Neural progenitor cell (in vitro differentiated cells): ENCODE results near the gene CAMK2D. TPM values are rescaled to one million over a fixed set of nuclear protein-coding genes. Genes with fewer than 3 reads are reported as not detected.

Experiments used
- DNase-seq: peaks from one replicate; pipeline ENCODE4 v3.0.0-alpha.2; 2016; ENCODE audit warnings: low spot score
- H2AFZ ChIP-seq: fragments of 200-600 bp; sonication (generic); replicated peaks from 2 replicates; pipeline ENCODE4 v1.6.1; 2016; ENCODE audit warnings: antibody characterized with exemption
- H3F3A ChIP-seq: fragments of 200-600 bp; sonication (generic); 2 replicates; pipeline ENCODE4 v1.6.1; 2016; ENCODE audit warnings: antibody characterized with exemption, low read depth
- H3K27ac ChIP-seq: fragments of 200-600 bp; sonication (generic); 2 replicates; pipeline ENCODE4 v1.5.1; 2016; ENCODE audit warnings: mild to moderate bottlenecking
- H3K27me3 ChIP-seq: fragments of 200-600 bp; sonication (generic); 2 replicates; pipeline ENCODE4 v1.6.1; 2016; ENCODE audit warnings: mild to moderate bottlenecking, moderate library complexity
- H3K36me3 ChIP-seq: fragments of 200-600 bp; sonication (generic); 2 replicates; pipeline ENCODE4 v1.5.1; 2016
- H3K4me1 ChIP-seq: fragments of 200-600 bp; sonication (generic); 2 replicates; pipeline ENCODE4 v1.6.1; 2016; ENCODE audit warnings: mixed run types
- H3K4me2 ChIP-seq: fragments of 200-600 bp; sonication (generic); 2 replicates; pipeline ENCODE4 v1.6.1; 2016
- H3K4me3 ChIP-seq: fragments of 200-600 bp; sonication (generic); 2 replicates; pipeline ENCODE4 v1.5.1; 2016
- H3K79me2 ChIP-seq: fragments of 200-600 bp; sonication (generic); 2 replicates; pipeline ENCODE4 v1.6.1; 2016; ENCODE audit warnings: low read depth
- H3K9ac ChIP-seq: fragments of 200-600 bp; sonication (generic); 2 replicates; pipeline ENCODE4 v1.6.1; 2016
- H3K9me3 ChIP-seq: fragments of 200-600 bp; sonication (generic); 2 replicates; pipeline ENCODE4 v1.5.1; 2016; ENCODE audit warnings: low read depth
- H4K20me1 ChIP-seq: fragments of 200-600 bp; sonication (generic); 2 replicates; pipeline ENCODE4 v1.6.1; 2016; ENCODE audit warnings: low read depth
- H3K27ac Mint-ChIP-seq: 3 replicates; pipeline ENCODE4 v1.8.0; 2021; ENCODE audit warnings: mixed read lengths
- H3K27me3 Mint-ChIP-seq: 2 replicates; pipeline ENCODE4 v1.8.0; 2022; ENCODE audit warnings: low read depth, mild to moderate bottlenecking, inconsistent platforms, moderate library complexity, mixed read lengths; ENCODE audit not compliant: insufficient read depth
- H3K36me3 Mint-ChIP-seq: 3 replicates; pipeline ENCODE4 v1.8.0; 2021; ENCODE audit warnings: mixed read lengths
- H3K4me1 Mint-ChIP-seq: 3 replicates; pipeline ENCODE4 v1.8.0; 2021; ENCODE audit warnings: mixed read lengths
- H3K4me3 Mint-ChIP-seq: 3 replicates; pipeline ENCODE4 v1.8.0; 2021; ENCODE audit warnings: mild to moderate bottlenecking, moderate library complexity, mixed read lengths
- H3K9me3 Mint-ChIP-seq: 3 replicates; pipeline ENCODE4 v1.8.0; 2020; ENCODE audit warnings: mixed read lengths
- CTCF ChIP-seq: fragments of 200-600 bp; sonication (generic); IDR thresholded peaks from 2 replicates; pipeline ENCODE4 v1.5.1; 2017; ENCODE audit warnings: antibody characterized with exemption, mild to moderate bottlenecking
- EZH2 ChIP-seq: fragments of 200-600 bp; sonication (generic); IDR thresholded peaks from 2 replicates; pipeline ENCODE4 v1.6.1; 2017; ENCODE audit warnings: antibody characterized with exemption, mild to moderate bottlenecking, moderate library complexity
- EZH2phosphoT487 ChIP-seq: fragments of 200-600 bp; sonication (generic); IDR thresholded peaks from 2 replicates; pipeline ENCODE4 v1.6.1; 2017; ENCODE audit warnings: antibody characterized with exemption
- total RNA-seq: library from RNA; depleted of rRNA; stranded (reverse); fragments of >200 nt; gene quantifications from 2 replicates; pipeline ENCODE4 v1.2.3, GENCODE V29; 2015; ENCODE audit warnings: low replicate concordance

Gene CAMK2D
- total RNA-seq, 1 donor from 2014 or later: 33.2 TPM

- Histone ChIP-seq H4K20me1 (no peaks in the 10 kb centered on the region), H3K36me3 (no peaks in the 10 kb centered on the region), H3K27ac (no peak overlapping the region), H3K4me1 (peaks cover 4% of the 10 kb centered on the region), H3K9me3 (peaks cover 14% of the 10 kb centered on the region), H2AFZ (no peak overlapping the region), H3K27me3 (no peaks in the 10 kb centered on the region), H3K79me2 (no peaks in the 10 kb centered on the region), H3K9ac (no peak overlapping the region), H3K4me2 (no peak overlapping the region), H3F3A (no peaks in the 10 kb centered on the region), H3K4me3 (no peak overlapping the region)
- no peaks in the 10 kb centered on the region for H3K36me3 Mint-ChIP-seq
- no peaks in the 10 kb centered on the region for H3K27me3 Mint-ChIP-seq
- DNase-seq: no peak
- no peak overlapping the region for H3K27ac Mint-ChIP-seq
- H3K9me3 Mint-ChIP-seq: peaks cover 8% of the 10 kb centered on the region
- no peak overlapping the region for H3K4me3 Mint-ChIP-seq
- TF ChIP-seq EZH2 (no peak), EZH2phosphoT487 (no peak), CTCF (no peak)
- no peaks in the 10 kb centered on the region for H3K4me1 Mint-ChIP-seq
Measured at GRCh38 chr4:113419631-113420030, 341.9 kb downstream of the CAMK2D start.

GRCh38 chr4:113411496-113411938, 350.0 kb downstream of the CAMK2D start:
- peaks cover 2% of the 10 kb centered on the region for H3K27me3 Mint-ChIP-seq
- TF ChIP-seq CTCF: no peak
- no peak for TF ChIP-seq EZH2phosphoT487
- no peak for TF ChIP-seq EZH2
- Histone ChIP-seq H3K9me3 (no peaks in the 10 kb centered on the region), H4K20me1 (no peaks in the 10 kb centered on the region), H2AFZ (peak overlapping the region; percentile 22), H3K4me2 (no peak overlapping the region), H3F3A (no peaks in the 10 kb centered on the region), H3K4me3 (no peak overlapping the region), H3K79me2 (no peaks in the 10 kb centered on the region), H3K36me3 (no peaks in the 10 kb centered on the region), H3K27ac (no peak overlapping the region), H3K4me1 (peaks cover 5% of the 10 kb centered on the region), H3K9ac (no peak overlapping the region), H3K27me3 (no peaks in the 10 kb centered on the region)
- H3K9me3 Mint-ChIP-seq: peaks cover 4% of the 10 kb centered on the region
- no peaks in the 10 kb centered on the region for H3K36me3 Mint-ChIP-seq
- H3K4me1 Mint-ChIP-seq: no peaks in the 10 kb centered on the region
- H3K27ac Mint-ChIP-seq: no peak overlapping the region
- no peak for DNase-seq
- no peak overlapping the region for H3K4me3 Mint-ChIP-seq

- DNase-seq: no peak
- Histone ChIP-seq H3K9me3 (no peaks in the 10 kb centered on the region), H3F3A (no peaks in the 10 kb centered on the region), H3K27ac (no peak overlapping the region), H3K4me1 (peaks cover 5% of the 10 kb centered on the region), H3K4me2 (no peak overlapping the region), H3K27me3 (no peaks in the 10 kb centered on the region), H3K36me3 (no peaks in the 10 kb centered on the region), H2AFZ (no peak overlapping the region), H3K9ac (no peak overlapping the region), H3K4me3 (no peak overlapping the region), H4K20me1 (no peaks in the 10 kb centered on the region), H3K79me2 (no peaks in the 10 kb centered on the region)
- Mint-ChIP-seq H3K36me3 (no peaks in the 10 kb centered on the region), H3K27me3 (peaks cover 2% of the 10 kb centered on the region), H3K9me3 (no peaks in the 10 kb centered on the region), H3K27ac (no peak overlapping the region), H3K4me1 (peaks cover 4% of the 10 kb centered on the region), H3K4me3 (no peak overlapping the region)
- TF ChIP-seq EZH2phosphoT487 (no peak), CTCF (no peak), EZH2 (no peak)
Measured at GRCh38 chr4:113410686-113411085, 350.9 kb downstream of the CAMK2D start.
